Measurements from ENCODE around the gene DNAJB8.

Gene DNAJB8

GRCh38 chr3:128463771-128464170 is 2.9 kb downstream of the DNAJB8 start:
- no peak for DNase-seq

DNA sequence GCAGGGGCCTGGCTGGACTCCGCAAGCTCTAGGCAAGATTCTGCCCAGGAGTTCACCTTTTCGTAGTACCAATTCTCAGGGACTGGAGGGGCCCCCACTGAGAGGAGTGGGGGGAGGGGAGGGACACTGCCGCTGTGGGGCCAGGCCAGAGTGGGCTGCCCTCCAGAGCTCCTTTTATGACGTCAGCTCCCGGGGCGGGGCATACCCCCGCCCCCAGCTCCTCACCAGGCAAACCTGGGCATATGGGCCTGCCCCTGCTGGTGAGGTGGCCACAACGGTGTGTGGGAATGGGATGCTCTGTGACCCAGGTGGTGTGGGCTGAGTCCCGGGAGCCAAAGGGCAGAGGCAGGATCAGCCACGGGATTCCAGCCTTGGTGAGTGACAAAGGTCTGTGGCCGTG is 3.3 kb downstream of the DNAJB8 start:
- DNase-seq = no peak

- no peak for DNase-seq
Observed at GRCh38 chr3:128462931-128463330, 3.8 kb downstream of the DNAJB8 start.

DNA sequence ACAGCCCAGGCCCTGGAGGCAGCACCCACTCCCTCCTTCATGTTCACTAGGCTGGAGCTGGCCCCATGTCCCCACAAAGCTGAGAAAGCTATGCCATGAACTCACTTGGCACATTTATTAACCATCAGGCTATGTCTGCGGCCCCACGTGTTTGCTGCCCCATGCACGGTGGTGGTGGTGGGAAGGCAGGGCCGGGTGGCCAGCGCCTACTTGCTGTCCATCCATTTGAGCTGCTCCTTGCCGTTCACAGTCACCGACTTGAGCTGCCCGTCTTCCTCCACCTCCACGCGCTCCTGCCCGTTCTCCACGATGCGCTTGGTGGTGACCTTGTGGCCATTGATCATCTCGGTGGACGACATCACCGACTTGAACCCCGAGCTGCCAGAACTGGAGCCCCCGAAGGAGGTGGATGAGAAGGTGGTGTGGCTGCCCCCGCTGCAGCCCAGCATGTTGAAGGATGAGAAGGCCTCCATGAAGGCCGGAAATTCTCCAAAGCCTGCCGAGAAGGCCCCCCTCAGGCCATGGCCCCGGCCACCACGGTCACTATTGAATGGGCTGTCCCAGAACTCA is 4.3 kb downstream of the DNAJB8 start:
- DNase-seq = no peak

DNA sequence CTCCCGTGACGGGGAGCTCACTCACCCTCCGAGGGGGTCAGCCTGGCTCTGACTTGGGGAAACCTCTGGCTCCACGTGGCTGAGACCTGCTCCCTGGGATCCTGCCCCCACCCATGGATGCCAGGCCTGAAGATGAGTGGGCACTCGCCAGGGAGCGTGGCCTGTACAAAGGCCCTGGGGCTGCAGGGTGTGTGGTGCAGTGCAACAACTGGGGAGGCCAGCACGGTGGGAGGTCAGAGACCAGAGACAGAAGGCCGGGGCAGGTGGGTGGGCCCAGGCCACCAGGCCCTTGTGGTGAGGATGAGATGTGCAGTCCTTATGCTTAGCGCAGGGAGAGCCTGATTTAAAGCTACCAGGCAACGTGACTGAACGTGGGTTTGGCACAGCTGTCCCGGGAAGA is 5.0 kb downstream of the DNAJB8 start:
- no peak for DNase-seq

DNA sequence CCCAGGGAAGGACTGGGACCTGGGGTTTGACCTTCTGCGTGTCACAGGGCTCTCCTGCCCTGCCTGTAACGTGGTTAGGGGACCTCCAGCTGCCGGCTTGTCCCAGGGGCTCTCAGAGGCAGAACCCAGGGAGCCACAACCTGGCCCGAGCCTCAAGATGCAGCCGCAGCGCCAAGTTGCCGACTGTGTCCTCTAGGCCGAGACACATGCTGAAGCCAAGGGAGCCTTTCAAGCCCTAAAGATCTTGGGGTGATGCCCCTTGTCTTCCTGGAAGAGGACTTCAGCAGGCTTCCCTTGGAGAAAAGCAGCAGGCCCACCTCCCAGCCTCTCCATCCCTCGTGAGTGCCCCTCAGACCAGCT is 7.2 kb downstream of the DNAJB8 start:
- DNase-seq = no peak

DNA sequence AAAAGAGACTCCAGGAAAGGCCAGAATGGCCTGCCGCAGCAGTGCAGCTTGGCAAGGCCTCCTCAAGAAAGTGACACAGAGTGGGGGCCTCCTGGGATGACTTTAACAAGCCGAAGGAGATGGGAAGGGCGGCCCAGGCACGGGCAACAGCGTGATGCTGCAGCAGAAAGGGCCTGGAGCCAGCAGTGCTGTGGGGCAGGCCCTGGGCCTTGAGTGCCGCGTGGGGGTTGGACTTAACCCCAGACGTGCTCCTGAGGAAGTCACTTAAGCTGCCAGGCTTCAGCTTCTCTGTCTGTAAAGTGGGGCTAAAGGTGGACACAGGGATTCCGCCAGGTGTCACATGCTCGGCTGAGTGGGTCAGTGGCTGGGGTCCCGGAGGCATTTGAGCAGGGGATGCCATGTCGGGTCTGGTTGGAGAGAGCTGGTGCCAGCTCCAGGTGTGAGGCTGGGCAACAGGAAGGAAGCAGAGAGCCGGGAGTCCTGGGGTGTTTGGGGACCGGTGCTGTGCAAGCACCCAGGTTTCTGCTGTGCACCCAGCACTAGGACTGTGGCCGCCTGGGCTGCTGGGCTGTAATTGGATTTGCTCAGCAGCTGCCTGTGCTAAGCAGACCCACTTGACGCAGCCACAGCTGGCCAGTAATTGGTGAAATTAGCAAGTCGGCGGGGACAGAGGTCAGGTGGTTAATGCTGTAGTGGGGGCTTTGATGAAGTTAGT is 7.8 kb downstream of the DNAJB8 start:
- DNase-seq = no peak

- no peak for DNase-seq
Observed at GRCh38 chr3:128457937-128458336, 8.8 kb downstream of the DNAJB8 start.

DNA sequence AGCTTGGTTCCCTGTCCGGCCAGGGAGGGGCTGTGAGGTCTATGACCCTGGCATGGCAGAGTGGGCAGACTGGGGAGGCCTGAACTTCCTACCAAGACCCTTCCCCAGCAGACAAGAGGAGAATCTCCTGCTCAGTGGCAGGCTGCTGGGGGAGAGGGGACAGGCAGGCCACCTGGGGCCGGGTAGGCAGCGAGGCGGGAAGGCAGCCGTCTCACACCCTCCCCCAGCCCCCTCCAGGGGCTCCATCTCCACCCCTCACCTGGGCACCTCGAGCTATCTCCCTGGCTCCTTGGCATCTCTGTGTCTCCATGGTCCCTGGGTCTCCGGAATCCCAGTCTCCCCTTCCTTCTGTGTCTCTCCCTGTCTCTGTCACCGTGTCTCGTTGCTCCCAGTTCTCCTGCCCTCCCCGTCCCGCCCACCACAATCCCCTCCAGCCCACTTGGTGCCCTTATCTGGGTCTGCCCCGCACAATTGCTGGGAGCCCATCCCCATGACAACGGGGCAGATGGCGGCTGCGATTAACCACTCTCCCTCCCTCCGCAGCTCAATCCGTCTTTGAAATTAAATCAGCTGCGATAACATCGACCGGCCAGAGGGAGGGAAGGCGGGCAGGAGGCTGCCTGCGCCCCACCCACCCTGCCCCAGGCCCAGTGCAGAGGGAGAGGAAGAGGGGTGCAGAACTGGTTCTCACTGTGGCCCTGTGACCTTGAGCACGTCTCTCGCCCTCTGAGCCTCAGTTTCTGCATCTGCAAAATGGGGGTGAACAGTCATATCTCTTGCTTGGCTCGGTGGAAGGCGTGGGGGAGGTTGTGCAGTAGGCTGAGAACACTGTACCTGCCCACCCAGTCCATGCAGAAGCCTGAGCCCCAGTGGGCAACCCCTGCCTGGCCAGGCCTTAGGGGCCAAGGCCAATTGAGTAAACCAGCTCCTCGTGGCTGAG is 9.6 kb downstream of the DNAJB8 start:
- no peak for DNase-seq

DNA sequence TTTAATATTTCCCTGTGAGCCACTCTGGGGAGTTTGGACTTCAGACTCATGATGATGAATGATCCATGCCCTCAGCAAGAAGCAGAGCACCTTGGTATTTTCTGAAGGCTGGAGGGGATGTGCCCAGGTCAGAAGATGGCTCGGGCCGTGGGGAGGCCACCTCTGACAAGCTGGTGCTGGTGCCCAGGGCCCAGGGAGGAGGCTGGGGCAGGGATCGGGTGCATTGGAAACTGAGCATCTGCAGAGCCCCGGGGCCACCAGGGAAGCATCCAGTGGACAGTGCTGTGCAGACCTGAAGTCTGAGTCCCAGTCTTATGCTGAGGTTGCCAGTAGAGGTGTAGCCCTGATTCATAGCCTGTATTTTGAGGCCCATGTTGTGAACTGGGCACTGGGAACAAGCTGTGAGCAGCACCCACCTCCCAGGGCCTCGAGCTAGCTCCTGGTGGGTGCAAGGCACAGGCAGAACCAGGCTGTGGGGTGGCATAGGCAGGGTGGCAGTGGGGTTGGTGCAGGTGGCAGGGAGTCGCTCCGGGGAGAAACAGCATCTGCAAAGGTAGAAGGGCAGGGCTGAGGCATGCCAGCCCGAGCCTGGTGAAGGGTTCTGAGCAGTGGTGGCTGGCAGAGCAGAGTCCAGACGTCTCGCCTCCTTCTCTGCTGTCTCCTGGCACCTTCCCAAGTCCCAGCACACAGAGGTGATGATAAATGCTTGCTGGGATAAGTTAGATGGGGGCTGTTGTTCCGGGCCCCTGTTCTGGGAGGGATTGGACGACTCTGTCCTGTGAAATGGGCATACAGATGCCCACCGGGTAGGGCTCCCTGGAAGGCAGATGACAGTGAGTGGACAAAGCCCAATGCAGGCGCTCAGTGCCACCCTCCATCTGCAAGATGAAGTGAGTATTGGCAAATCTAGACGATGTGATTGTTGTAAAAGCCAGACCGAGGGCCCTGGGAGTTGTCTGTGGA is 10.6 kb downstream of the DNAJB8 start:
- DNase-seq = no peak

DNA sequence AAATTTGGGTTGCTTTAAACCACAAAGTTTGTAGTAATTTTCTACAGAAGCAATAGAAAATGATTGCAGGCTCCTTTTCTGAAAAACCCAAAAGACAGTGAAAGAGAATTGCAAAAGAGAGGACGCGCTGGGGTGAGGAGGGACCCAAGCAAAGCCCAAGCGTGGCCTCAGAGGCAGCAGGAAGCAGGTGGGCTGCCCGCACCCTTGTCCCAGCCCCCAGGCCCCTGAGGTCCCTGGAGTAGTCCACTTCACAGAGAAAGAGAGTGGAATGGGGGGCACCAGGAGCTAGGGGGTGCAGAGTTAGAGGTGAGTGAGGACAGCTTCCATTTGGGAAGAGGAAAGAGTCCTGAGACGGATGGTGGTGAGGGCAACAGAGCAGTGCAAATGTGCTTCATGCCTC is 11.6 kb downstream of the DNAJB8 start:
- DNase-seq = no peak

DNA sequence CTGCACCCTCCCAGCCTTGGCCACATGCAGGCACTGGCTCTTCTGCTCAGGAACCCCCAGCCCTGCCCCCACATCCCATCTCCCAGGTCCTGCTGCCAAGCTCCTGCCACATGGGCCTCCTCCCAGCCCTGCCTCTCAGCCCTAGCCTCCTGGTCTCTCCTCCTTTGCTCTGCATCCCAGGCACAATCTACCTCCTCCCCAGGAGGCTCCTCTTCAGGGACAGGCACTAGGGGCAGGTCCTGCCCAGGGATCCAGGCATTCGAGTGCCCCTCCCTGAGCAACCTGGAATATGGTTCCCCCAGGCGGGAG is 12.4 kb downstream of the DNAJB8 start:
- no peak for DNase-seq

GRCh38 chr3:128453501-128454309 is 13.0 kb downstream of the DNAJB8 start:
- DNase-seq = no peak

GRCh38 chr3:128452678-128453275 is 13.9 kb downstream of the DNAJB8 start:
- DNase-seq = no peak

DNA sequence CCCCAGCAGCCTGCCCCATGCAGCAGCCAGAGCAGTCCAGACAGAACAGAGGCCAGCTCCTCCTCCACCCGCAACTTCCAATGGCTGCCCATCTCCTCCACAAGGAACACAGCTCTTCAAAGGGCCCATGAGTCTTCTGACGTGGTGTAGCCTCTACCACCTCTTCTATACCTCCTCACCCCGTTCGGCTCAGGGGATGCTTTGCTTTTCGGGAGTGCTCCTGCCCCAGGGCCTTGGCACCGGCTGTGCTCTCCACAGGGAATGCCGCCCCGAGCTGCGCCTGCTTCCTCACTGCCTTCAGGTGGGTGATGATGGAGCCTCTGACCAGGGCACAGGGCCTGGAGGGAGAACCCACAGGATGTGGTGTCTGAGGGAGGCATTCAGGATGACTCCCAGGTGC is 14.6 kb downstream of the DNAJB8 start:
- DNase-seq = no peak

DNA sequence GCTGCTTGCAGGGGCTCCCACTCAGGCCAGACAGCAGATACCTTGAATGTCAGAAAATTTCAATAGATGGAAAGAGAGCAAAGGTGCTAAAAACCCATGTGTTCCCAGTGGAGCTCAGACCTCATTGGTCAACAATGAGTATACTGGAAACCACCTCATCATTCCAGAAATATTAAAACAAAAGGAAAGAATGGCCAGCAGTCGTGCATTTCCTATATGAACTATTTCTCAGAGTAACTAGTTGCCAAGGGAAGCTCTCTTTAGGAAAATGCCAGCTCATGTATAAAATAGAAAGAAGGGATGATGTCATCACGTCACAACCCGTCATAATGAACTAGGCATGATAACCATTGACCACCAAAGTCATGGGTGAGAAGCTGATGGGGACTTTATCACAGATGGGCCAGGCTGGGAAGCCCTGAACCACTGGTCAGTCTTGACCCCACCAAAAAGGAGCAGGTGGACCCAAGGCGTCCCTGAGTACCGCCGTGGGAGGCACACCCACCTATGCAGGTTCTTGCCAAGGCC is 17.5 kb downstream of the DNAJB8 start:
- DNase-seq = no peak

- no peak for DNase-seq
Observed at GRCh38 chr3:128448491-128448890, 18.2 kb downstream of the DNAJB8 start.

DNA sequence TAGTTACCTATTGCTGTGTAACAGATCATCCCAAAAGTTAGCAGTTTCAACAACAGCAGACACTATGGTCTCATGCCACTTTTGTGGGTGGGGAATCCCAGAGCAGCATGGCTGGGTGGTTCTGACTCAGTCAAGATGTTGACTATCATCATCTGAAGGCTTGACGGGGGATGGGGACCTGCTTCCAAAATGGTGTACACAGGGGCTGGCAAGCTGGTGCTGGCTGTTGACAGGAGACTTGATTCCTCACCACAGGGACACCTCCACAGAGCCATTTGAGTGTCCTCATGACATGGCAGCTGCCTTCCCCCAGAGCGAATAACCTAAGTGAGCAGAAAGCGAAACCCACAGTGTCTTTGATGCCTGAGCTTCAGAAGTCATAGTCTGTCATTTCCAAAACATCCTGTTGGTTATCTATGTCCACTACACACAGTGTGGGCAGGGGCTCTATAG is 19.1 kb downstream of the DNAJB8 start:
- no peak for DNase-seq

GRCh38 chr3:128446821-128447220 is 19.9 kb downstream of the DNAJB8 start:
- DNase-seq = no peak

DNA sequence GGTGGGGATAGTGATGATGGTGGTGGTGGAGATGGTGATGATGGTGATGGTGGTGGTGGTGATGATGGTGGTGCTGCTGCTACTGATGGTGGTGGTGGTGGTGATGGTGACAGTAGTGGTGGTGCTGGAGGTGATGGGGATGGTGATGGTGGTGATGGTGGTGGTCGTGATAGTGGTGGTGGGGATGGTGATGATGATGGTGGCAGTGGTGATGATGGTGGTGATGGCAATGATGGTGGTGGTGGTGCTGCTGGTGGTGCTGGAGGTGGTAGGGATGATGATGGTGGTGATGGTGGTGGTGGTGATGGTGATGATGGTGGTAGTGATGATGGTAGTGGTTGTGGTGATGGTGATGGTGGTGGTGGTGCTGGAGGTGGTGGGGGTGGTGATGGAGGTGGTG is 21.3 kb downstream of the DNAJB8 start:
- no peak for DNase-seq

DNA sequence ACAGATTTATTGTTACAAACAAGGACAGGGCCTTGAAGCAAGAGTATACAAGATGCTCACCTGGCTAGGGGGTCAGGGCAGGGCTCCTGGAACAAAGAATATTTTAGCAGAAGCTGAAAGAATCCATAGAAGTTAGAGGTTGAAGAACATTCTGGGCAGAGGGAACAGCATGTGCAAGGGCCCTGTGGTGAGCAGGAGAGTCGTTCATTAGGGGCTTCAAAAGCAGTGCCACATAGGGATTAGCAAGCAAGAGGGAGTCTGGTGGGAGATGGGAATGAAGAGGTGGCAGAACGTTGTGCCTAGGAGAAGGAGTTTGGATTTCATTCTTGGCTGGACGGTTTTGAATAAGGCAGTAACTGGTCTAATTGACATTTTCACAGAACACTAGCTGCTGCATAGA is 22.9 kb downstream of the DNAJB8 start:
- DNase-seq = no peak

Data from activated gamma-delta T cell treated with Interleukin-2 at 50 U/mL for 16 hours (primary cell).